SH-SY5Y (cell line): ENCODE measurements around the gene CDK6.

Source experiments
- GATA2 ChIP-seq: IDR thresholded peaks from 2 replicates; pipeline ENCODE4 v1.6.1; 2011; ENCODE audit warnings: mild to moderate bottlenecking, low read depth, low read length
- GATA3 ChIP-seq: IDR thresholded peaks from 2 replicates; pipeline ENCODE4 v1.6.1; 2011; ENCODE audit warnings: low read depth, mild to moderate bottlenecking, low read length, moderate library complexity

GRCh38 chr7:92706563-92706962, 129.8 kb downstream of the CDK6 start:
- peak; percentile 31; the same call in 1 of the 2 replicates for TF ChIP-seq GATA2
- TF ChIP-seq GATA3 = peak; percentile 28; the same call in 1 of the 2 replicates
